Measurements from ENCODE around the gene SSR3.
A peak's percentile ranks its signal among the peaks of the same experiment; 100 is the strongest.
"Not testable (repeated sequence)": the region's sequence is repeated elsewhere in the genome, so short reads cannot be mapped to it uniquely, and the experiment has no call there.

The SSR3 gene

GRCh38 chr3:156554842-156555687 lies at the start of gene SSR3:
TSS of gene SSR3 (minus strand) at chr3:156555117. CDS start at chr3:156555089, 28 bp downstream.
- DNase-seq: peak; percentile 99 to 100 (median 100)

GRCh38 chr3:156604064-156604641 lies 49.2 kb upstream of the SSR3 start:
- no peak for DNase-seq

GRCh38 chr3:156603379-156604017 lies 48.6 kb upstream of the SSR3 start:
- DNase-seq: no peak

GRCh38 chr3:156602424-156602823 lies 47.5 kb upstream of the SSR3 start:
- DNase-seq: no peak

- peak in 1 of 3 experiments; percentile 47 for DNase-seq
These were observed 46.6 kb upstream of the SSR3 start for GRCh38 chr3:156601497-156601896.

- DNase-seq: no peak
These were observed 45.9 kb upstream of the SSR3 start for GRCh38 chr3:156600834-156601233.

- DNase-seq: peak in 1 of 3 experiments; percentile 18
These were observed 44.4 kb upstream of the SSR3 start for GRCh38 chr3:156599089-156599874.

- DNase-seq: no peak
These were observed 43.5 kb upstream of the SSR3 start for GRCh38 chr3:156598413-156598812.

- no peak for DNase-seq
These were observed 39.3 kb upstream of the SSR3 start for GRCh38 chr3:156594219-156594683.

- DNase-seq: no peak
These were observed 38.9 kb upstream of the SSR3 start for GRCh38 chr3:156593814-156594213.

GRCh38 chr3:156589806-156590205 lies 34.9 kb upstream of the SSR3 start:
- DNase-seq: not testable (repeated sequence)

- DNase-seq: no peak
These were observed 32.8 kb upstream of the SSR3 start for GRCh38 chr3:156587760-156588069.

GRCh38 chr3:156586905-156587759 lies 32.2 kb upstream of the SSR3 start:
- no peak for DNase-seq

GRCh38 chr3:156583469-156583868 lies 28.6 kb upstream of the SSR3 start:
- DNase-seq: no peak

- DNase-seq: no peak
These were observed 27.7 kb upstream of the SSR3 start for GRCh38 chr3:156582532-156583183.

GRCh38 chr3:156581954-156582353 lies 27.0 kb upstream of the SSR3 start:
- DNase-seq: no peak

GRCh38 chr3:156581033-156581432 lies 26.1 kb upstream of the SSR3 start:
- DNase-seq: no peak

GRCh38 chr3:156579427-156579851 lies 24.5 kb upstream of the SSR3 start:
- DNase-seq: no peak

GRCh38 chr3:156577736-156578135 lies 22.8 kb upstream of the SSR3 start:
- no peak for DNase-seq

- DNase-seq: no peak
These were observed 21.9 kb upstream of the SSR3 start for GRCh38 chr3:156576651-156577348.

GRCh38 chr3:156576051-156576450 lies 21.1 kb upstream of the SSR3 start:
- no peak for DNase-seq
